Stimulated activated naive CD8-positive, alpha-beta T cell treated with anti-CD3 and anti-CD28 coated beads, Interleukin-15, Interleukin-2, amounts not matched to agents 100 ng/mL and 50 ng/mL, for 24 hours (primary cell): ENCODE measurements around the gene CFI.
A peak's percentile ranks its signal among the peaks of the same experiment; 100 is the strongest.

ENCODE experiments used
- H3K27ac Mint-ChIP-seq: one replicate; pipeline ENCODE4 v1.8.0; 2021; ENCODE audit warnings: mild to moderate bottlenecking, mixed read lengths
- H3K27me3 Mint-ChIP-seq: one replicate; pipeline ENCODE4 v1.8.0; 2021; ENCODE audit warnings: mixed read lengths
- H3K36me3 Mint-ChIP-seq: one replicate; pipeline ENCODE4 v1.8.0; 2021; ENCODE audit warnings: low read depth, mixed read lengths
- H3K4me1 Mint-ChIP-seq: one replicate; pipeline ENCODE4 v1.8.0; 2021; ENCODE audit warnings: low read depth, mixed read lengths
- H3K4me3 Mint-ChIP-seq: one replicate; pipeline ENCODE4 v1.8.0; 2021; ENCODE audit warnings: mild to moderate bottlenecking, mixed read lengths
- H3K9me3 Mint-ChIP-seq: one replicate; pipeline ENCODE4 v1.8.0; 2021; ENCODE audit warnings: mixed read lengths

Gene CFI

DNA sequence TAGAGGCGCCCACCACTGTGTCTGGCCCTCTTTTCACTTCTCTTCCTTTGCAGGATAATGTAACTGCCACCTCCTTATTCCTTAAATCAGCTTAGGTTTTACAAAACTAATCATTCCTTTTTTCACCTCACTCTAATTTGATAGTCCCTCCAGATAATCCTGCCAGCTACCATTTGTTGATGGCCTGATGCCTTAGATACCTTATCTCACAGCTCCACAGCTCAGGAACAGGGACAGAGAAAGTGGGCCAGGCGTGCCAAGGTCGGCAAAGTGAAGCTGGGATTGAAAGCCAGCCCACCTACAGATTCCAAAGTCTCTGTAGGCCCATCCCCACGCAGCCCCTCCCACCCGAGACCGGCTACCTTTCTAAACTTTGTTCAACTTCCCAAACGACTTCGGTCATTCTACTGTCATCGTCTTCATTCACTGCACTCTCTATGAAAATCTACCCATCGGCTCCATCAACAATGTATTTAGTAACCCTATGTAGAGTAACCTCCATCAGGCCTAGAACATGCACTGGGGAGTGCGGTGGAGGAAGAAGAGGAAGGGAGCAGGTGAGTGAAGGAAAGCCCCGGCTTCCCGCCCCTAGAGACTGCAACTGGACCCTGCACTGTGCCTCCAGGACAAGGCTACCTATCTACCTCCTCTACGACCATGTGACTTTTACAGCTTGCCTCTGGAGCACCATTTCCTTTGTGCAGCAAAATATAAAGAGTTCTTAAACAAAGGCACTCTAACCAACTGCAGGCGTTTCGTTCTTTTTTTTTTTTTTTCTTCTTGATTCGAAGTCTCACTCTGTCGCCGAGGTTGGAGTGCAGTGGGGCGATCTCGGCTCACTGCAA, 100.0 kb downstream of the CFI start:
- Mint-ChIP-seq H3K4me1 (peaks cover 19% of the 10 kb centered on the region), H3K27me3 (no peaks in the 10 kb centered on the region), H3K4me3 (peak overlapping the region; percentile 92), H3K9me3 (no peaks in the 10 kb centered on the region), H3K36me3 (peaks cover 7% of the 10 kb centered on the region), H3K27ac (peak overlapping the region; percentile 82)

DNA sequence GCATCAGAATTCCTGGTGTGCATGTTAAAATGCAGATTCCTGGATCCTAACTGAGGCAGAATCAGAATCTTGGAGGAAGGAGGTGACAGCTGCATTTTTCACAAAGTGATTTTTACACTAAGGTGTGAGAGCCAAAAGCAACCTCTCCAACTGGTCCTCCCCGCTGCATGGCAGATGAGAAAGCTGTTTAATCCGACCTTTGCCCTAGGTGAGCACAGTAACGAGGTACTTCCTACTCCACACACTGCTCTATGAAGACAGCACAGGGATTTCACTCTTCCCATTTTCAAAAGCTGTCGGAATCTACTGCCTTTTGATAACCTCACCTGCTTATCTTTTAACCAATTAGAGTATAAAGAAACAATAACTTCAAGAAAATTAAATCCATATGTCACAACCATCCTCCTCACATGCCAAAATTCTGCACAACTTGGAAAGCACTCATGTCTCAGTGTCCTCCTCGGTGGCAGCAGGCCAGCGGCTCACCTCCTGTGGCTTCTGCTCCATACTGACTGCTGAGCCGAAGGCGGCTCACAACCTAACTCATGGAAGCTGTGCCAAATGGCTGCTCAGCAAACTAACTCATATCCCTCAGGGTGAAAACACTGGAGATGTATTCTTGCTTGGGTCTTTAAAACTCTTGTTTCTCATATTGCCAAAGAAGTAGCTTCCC, 102.1 kb downstream of the CFI start:
- Mint-ChIP-seq H3K4me3 (no peak overlapping the region), H3K4me1 (peaks cover 19% of the 10 kb centered on the region), H3K27me3 (no peaks in the 10 kb centered on the region), H3K36me3 (peaks cover 17% of the 10 kb centered on the region), H3K27ac (no peak overlapping the region), H3K9me3 (no peaks in the 10 kb centered on the region)

DNA sequence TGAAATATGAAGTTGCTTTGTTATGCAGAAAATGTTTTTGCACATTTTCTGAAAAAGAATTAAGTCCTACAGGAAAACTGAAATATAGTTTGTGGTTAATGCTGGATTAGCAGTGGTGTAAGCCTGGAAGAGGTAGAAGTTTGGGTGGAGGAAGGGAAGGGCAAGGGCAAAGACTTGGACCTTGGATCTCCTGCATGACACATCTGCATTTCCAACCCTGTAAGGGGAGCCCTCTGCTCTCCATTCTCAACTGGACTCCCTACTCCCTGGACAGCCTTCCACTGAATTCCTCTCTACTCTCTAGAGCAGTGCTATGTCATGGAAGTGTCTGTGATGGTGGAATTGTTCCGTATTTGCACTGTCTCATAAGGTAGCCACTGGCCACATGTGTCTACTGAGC, 103.1 kb downstream of the CFI start:
- H3K4me3 Mint-ChIP-seq, result no peak overlapping the region
- peaks cover 26% of the 10 kb centered on the region for H3K36me3 Mint-ChIP-seq
- H3K9me3 Mint-ChIP-seq, result no peaks in the 10 kb centered on the region
- peaks cover 15% of the 10 kb centered on the region for H3K4me1 Mint-ChIP-seq
- H3K27ac Mint-ChIP-seq, result no peak overlapping the region
- no peaks in the 10 kb centered on the region for H3K27me3 Mint-ChIP-seq

DNA sequence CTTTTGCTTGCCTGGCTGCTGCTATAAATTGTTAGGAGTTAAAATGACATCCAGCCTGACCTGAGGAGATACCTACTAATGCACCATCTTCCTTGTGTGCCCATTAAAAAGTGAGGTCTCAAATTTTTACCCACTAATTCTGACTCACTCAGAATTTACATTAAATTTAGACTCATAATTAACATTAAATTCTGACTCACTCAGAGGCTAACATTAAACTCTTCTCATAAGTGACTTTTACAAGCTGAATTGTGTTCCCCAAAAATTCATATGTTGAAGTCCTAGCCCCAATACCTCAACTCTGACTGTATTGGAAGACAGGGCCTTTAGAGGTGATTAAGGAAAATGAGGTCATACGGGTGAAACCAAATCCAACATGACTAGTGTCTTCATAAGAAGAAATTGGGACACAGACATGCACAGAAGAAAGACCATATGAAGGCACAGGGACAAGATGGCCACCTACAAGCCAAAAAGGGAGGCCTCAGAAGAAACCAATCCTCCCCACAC, 110.3 kb downstream of the CFI start:
- peaks cover 64% of the 10 kb centered on the region for H3K36me3 Mint-ChIP-seq
- peak overlapping the region; percentile 61 for H3K27ac Mint-ChIP-seq
- H3K4me1 Mint-ChIP-seq, result peaks cover 24% of the 10 kb centered on the region
- no peaks in the 10 kb centered on the region for H3K27me3 Mint-ChIP-seq
- peak overlapping the region; percentile 45 for H3K4me3 Mint-ChIP-seq
- no peaks in the 10 kb centered on the region for H3K9me3 Mint-ChIP-seq
